ENCODE measurements around the gene BLVRA.

BLVRA gene

DNA sequence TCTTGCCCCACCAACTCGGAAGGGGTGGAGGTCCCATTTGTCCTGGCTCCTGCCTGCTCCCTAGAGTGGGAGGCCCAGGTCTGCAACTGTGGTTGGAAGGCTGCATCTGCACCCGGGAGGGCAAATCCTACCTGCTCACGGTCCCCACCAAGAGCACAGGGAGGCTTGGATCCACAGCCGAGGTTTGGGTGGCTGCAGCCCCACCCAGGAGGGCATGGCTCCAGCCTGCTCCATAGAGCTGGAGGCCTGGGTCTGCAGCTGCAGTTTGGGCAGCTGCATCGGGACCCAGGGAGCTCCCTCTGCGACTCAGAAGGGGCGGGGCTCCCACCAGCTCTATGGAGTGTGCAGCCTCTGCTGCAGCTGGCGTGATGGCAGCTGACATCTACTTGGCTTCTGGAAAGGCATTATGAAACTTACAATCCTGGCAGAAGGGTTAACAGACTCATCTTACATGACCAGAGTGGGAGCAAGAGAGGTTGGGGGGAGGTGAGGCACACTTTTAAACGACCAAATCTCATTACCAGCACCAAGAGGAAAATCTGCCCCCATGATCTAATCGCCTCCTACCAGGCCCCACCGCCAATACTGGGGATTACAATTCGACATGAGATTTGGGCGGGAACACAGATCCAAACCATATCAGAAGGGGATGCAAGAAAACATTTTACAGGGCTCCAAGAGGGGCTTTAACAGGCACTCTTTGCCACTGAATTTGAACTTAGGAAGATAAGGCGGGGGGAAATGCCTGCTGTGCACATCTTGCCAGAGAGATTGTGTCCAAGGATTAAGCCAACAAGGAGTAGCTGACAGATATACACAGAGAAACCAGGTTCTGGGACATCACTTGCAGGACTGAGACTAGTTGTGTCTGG is 8.2 kb upstream of the BLVRA start:
- DNase-seq = no peak

DNA sequence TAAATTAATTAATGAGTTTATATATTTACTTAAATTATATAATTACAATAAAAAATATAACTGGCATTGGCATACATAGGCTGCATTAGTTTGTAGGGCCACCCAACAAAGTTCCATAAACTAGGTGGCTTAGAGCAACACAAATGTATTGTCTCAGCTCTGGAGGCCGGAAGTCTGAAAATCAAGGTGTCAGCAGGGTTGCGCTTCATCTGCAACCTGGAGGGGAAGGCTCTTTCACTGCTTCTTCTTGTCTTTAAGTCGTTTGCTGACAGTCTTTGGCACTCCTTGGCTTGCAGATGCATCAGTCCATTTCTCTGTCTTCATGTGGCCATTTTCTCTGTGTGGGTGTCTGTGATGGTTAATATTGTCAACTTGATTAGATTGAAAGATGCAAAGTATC is 6.1 kb upstream of the BLVRA start:
- DNase-seq = no peak

DNA sequence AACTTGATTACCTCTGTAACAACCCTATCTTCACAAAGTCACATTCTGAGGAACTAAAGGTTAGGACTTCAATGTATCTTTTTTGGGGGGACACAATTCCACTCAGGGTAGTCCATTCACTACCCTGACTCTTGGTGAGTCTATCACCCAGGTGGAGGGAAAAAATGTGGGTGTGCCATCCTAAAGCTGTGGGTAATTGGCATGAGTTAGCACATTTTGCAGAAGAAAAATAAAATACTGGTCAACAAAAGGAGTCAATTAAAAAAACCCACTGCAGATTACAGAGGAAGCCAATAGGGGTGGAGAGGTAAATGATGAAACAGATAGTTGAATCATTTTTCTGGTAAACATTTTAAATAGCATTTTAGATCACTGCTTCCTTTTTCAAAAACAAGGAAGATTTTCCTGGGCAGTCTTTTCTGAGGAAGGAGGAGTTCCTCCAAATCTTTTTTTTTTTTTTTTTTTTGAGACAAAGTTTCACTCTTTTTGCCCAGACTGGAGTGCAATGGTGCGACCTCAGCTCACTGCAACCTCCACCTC is 5.1 kb upstream of the BLVRA start:
- no peak for DNase-seq

- no peak for DNase-seq
Measured at GRCh38 chr7:43753843-43754242, 4.6 kb upstream of the BLVRA start.

- DNase-seq = no peak
Measured at GRCh38 chr7:43754596-43754995, 3.9 kb upstream of the BLVRA start.

GRCh38 chr7:43756368-43757072 is 2.0 kb upstream of the BLVRA start:
- peak; percentile 71 for DNase-seq

- no peak for DNase-seq
Measured at GRCh38 chr7:43757073-43757720, 1.3 kb upstream of the BLVRA start.

DNA sequence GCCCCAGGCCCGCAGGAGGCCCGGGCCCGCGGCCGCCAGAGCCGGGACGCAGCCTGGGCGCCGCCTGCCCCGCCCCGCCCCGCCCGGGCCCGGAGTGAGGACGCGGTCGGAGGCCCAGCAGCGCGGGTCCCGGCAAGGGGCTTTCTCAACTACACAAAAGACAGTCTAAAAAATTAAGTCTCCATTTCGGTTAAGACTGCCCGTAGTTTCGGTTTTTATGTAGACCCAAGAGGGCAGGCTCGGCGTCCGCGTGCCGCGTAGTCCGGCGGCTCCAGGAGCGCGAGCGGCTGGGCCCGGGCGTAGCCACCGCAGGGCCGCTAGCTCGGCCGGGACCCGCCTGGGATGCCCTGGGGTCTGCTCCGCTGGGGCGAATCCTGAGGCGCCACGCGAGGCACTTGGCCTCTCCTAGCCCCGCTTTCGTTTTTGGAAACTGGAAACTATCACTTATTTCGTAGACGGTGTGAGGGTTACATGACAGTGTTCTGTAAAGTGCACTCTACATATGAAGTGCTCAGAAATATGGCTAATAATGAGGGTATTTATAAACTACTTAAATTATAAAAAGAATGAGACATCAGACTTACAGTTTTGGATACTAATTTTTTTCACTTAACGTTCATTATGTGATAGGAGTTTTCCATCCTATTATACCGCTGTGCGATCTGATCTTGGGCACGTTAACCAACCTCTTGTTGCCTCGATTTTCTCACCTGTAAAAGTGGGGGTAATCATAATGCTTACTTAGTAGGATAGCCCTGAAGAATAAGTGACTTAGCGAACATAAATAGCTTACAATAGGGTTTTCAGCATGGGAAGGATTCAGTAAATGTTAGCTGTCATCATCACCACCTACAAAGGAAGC is 573 bp downstream of the BLVRA start:
- peak; percentile 52 for DNase-seq

DNA sequence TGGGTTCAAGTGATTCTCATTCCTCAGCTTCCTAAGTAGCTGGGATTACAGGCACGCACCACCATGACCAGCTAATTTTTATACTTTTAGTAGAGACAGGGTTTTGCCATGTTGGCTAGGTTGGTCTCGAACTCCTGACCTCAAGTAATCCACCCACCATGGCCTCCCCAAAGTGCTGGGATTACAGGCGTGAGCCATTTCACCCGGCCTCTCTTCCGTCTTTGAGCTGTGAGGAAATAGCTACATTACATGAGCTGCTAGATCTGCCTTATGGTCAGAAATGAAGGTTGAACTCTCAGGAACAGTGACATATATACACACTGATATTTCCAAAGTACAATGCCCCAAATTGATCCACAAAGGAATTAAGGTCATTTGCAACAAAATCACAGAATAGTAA is 2.4 kb downstream of the BLVRA start:
- DNase-seq = no peak

GRCh38 chr7:43761382-43761781 is 2.9 kb downstream of the BLVRA start:
- DNase-seq = no peak

GRCh38 chr7:43761938-43762692 is 3.6 kb downstream of the BLVRA start:
- no peak for DNase-seq

- no peak for DNase-seq
Measured at GRCh38 chr7:43763183-43763582, 4.7 kb downstream of the BLVRA start.

GRCh38 chr7:43764039-43764761 is 5.7 kb downstream of the BLVRA start:
- DNase-seq = peak; percentile 29

GRCh38 chr7:43764807-43765491 is 6.5 kb downstream of the BLVRA start:
- DNase-seq = no peak

- no peak for DNase-seq
Measured at GRCh38 chr7:43766564-43766963, 8.1 kb downstream of the BLVRA start.

DNA sequence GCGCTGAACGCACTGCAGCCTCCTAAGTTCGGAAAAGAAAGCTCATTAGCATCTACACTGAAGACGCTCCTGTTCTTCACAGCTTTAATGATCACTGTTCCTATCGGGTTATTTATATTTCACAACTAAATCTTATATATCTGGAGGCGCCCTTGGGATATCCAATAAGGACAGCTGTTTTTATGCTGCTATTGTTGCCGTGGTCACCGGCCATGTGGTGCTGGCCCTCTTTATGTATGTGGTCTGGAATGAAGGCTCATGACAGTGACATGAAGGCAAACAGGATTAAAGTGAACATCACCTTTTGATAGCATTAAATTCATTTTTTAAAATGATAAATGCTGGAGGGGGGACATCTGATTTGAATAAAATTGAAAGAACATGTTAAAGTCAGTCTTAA is 8.8 kb downstream of the BLVRA start:
- DNase-seq = no peak

DNA sequence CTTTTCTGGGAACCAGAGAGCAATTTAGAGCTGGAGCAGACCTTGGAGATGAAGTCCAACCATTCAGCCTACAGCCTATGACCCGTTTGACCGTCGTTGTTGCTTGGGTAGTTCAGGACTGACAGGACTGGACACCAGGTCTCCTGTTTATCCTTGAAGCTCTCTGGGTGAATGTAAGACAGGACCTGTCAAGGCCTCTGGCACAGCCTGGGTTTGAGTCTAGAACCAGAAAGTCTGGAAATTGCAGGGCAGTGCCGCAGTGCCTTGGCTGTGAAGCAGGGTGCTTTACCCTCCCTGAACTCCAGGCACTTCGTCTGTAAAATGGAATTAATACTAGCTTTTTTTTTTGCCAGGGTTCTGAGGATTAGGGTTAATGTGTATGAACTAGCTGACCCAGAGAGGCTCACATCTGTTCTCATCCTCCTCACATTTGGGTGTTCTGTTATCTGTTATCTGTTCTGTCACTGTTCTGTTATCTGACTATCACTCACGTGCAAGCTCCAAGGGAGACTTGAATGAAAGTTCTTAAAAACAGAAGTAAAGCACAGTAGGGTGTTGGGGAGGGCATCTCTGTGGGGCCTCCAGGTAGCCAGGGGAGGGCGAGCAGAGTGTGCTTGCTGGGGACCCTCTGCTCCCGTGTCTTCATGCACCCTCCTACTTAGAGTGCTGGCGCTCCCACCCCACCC is 9.9 kb downstream of the BLVRA start:
- no peak for DNase-seq

DNA sequence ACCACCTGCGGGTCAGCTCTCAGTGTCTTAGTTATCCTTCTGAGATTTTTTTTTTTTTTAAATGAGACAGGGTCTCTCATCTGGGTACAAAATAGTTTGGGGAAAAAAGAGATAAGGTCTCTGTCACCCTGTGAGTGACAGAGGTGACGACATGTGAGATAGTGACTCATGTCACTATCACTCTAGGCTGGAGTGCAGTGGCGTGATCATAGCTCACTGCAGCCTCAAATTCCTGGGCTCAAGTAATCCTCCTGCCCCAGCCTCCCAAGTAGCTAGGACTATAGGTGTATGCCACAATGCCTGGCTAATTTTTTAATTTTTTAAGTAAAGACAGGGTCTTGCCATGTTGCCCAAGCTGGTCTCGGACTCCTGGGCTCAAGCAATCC is 10.4 kb downstream of the BLVRA start:
- DNase-seq = no peak

DNA sequence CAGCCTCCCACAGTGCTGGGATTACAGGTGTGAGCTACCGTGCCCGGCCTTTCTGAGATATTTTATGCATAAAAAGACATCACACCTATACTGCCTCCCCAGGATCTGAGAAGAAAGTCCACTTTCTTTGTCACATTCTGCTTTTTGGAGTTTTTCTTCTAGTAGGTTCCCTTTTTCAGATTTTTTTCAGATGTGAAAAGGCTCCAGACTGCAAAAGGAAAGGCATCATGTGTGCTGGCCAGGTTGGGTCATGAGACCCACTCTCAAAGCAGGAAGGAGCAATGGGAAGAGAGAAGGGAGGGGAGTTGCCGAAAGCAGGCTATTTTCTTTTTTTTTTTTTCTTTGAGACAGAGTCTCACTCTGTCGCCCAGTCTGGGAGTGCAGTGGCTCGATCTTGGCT is 10.8 kb downstream of the BLVRA start:
- no peak for DNase-seq
